Measurements from ENCODE around the gene SORCS2.

The SORCS2 gene

DNA sequence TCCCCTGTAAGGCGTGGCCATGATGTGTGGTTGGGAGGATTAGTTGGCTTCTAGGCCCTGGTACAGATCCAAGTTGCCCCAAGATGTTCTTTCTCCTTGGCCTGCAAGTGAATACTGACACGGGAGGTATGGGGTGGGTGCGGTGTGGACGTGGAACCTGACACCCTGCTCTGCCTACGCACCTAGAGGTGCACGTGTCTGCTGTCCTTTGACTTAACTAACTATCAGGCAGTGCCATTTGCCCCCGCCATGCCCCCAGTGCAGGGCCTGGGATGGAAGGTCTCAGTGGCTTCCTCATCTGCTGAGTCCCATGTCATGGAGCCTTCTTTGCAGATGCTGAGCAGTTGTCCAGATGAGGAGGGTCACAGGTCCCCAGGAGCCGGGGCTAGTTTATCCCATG lies 151.6 kb downstream of the SORCS2 start:
- in situ Hi-C loops (cut with MboI; ENCODE audit: low pct_unique_long_range_greater_than_20kb, low sequenced_read_pairs, unreplicated experiment) = no loop called here
- no peak for DNase-seq (ENCODE audit: low spot score)
- TF ChIP-seq, protein P1, sequence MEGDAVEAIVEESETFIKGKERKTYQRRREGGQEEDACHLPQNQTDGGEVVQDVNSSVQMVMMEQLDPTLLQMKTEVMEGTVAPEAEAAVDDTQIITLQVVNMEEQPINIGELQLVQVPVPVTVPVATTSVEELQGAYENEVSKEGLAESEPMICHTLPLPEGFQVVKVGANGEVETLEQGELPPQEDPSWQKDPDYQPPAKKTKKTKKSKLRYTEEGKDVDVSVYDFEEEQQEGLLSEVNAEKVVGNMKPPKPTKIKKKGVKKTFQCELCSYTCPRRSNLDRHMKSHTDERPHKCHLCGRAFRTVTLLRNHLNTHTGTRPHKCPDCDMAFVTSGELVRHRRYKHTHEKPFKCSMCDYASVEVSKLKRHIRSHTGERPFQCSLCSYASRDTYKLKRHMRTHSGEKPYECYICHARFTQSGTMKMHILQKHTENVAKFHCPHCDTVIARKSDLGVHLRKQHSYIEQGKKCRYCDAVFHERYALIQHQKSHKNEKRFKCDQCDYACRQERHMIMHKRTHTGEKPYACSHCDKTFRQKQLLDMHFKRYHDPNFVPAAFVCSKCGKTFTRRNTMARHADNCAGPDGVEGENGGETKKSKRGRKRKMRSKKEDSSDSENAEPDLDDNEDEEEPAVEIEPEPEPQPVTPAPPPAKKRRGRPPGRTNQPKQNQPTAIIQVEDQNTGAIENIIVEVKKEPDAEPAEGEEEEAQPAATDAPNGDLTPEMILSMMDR (IDR thresholded peaks at IDR 0.05; ENCODE audit: extremely low read depth, insufficient read depth, missing control alignments) = no peak

DNA sequence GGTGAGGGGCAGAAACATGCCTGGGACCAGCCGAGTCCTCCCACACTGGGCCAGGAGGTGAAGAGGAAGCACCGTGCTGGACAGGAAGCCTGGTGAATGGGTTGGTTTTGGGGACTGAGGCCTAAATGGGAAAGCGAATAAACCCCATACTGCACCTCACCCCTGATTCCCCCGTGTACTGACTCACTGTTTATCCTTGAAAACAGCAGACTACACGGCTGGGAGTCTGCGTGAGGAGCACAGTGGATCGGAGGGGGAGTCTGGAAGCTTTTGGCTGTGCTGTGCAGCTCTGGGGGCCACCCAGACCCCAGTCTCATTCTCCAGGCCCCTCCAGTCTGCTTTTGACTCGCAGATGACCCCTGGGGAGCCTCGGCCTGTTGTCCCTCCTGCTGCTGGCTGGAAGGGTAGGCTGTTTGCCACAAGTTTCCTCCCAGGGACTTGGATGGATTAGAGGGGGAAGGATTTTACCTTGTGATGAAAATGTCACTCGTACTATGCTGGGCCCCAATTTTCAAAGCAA lies 152.4 kb downstream of the SORCS2 start:
- DNase-seq (ENCODE audit: low spot score) = no peak
- TF ChIP-seq, protein P1 (IDR thresholded peaks at IDR 0.05; ENCODE audit: extremely low read depth, insufficient read depth, missing control alignments) = no peak
- in situ Hi-C loops (cut with MboI; ENCODE audit: low pct_unique_long_range_greater_than_20kb, low sequenced_read_pairs, unreplicated experiment) = no loop called here

DNA sequence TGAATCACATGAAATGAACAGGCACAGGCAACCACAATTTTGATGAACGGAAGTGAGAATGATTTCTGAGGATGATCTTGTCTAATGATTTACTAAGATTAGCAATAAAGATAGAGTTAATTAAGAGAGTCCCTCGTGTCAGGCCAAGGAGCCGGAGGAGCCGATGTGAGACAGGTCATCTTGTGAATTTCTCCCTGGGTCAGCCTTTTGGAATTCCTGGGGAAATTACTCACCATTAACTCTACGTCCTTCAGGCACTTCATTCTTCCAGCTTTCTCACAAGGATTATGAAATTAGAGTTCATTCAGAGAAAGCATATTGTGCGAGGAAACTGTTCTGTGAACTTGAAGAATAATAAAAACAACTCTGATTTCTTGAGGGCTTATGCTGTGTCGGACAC lies 155.6 kb downstream of the SORCS2 start:
- no peak for DNase-seq (ENCODE audit: low spot score)
- in situ Hi-C loops (cut with MboI; ENCODE audit: low pct_unique_long_range_greater_than_20kb, low sequenced_read_pairs, unreplicated experiment) = no loop called here
- TF ChIP-seq, protein P1 (IDR thresholded peaks at IDR 0.05; ENCODE audit: extremely low read depth, insufficient read depth, missing control alignments) = no peak

- in situ Hi-C loops (cut with MboI; ENCODE audit: low pct_unique_long_range_greater_than_20kb, low sequenced_read_pairs, unreplicated experiment) = no loop called here
- TF ChIP-seq, protein P1 (IDR thresholded peaks at IDR 0.05; ENCODE audit: extremely low read depth, insufficient read depth, missing control alignments) = no peak
- no peak for DNase-seq (ENCODE audit: low spot score)
Measured at GRCh38 chr4:7348946-7349900, 156.9 kb downstream of the SORCS2 start.

GRCh38 chr4:7350396-7350795 lies 158.1 kb downstream of the SORCS2 start:
- in situ Hi-C loops (cut with MboI; ENCODE audit: low pct_unique_long_range_greater_than_20kb, low sequenced_read_pairs, unreplicated experiment) = no loop called here
- TF ChIP-seq, protein P1 (IDR thresholded peaks at IDR 0.05; ENCODE audit: extremely low read depth, insufficient read depth, missing control alignments) = no peak
- no peak for DNase-seq (ENCODE audit: low spot score)

DNA sequence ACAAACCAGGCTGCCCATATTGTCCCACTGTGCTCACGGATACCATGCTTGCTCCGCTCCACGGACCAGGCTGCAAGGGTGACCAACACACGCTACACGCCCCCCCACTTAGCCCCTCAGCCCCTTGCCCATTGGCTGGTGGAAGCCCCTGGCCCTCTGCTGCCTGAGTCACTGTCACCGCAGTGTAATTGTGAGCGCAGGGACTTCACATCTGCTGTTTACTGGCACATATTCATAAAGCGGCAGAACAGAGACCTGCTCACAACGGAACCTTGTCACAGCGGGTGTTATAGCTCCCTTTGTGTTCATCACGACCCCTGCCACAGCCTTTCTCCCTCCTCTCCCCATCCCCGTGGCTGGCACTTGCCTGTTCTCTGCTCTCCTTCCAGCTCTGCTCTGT lies 158.7 kb downstream of the SORCS2 start:
- in situ Hi-C loops (cut with MboI; ENCODE audit: low pct_unique_long_range_greater_than_20kb, low sequenced_read_pairs, unreplicated experiment) = no loop called here
- DNase-seq (ENCODE audit: low spot score) = no peak

More for the DNA sequence above, 158.7 kb downstream of the SORCS2 start:
- TF ChIP-seq, protein P1 (IDR thresholded peaks at IDR 0.05; ENCODE audit: extremely low read depth, insufficient read depth, missing control alignments) = no peak
